ENCODE data around the gene FBXL16.

The FBXL16 gene

GRCh38 chr16:726438-727290 is 21.1 kb upstream of the FBXL16 start, which contains the start of the genes CCDC78 and HAGHL:
TSS of gene CCDC78 (minus strand) at chr16:726443. CDS start at chr16:726367, 76 bp downstream.
TSS of gene HAGHL (plus strand) at chr16:727106. CDS start at chr16:727510, 404 bp downstream.
- Histone ChIP-seq H3K27me3 (ENCODE audit: insufficient read depth, poor library complexity, severe bottlenecking) (no peaks in the 10 kb centered on the region), H3K27ac (replicated peaks) (peak within 1 kb of the TSS; percentile 65), H3K4me3 (replicated peaks; ENCODE audit: insufficient read depth, low read length) (peak within 1 kb of the TSS; percentile 66)
- TF ChIP-seq, protein P1, sequence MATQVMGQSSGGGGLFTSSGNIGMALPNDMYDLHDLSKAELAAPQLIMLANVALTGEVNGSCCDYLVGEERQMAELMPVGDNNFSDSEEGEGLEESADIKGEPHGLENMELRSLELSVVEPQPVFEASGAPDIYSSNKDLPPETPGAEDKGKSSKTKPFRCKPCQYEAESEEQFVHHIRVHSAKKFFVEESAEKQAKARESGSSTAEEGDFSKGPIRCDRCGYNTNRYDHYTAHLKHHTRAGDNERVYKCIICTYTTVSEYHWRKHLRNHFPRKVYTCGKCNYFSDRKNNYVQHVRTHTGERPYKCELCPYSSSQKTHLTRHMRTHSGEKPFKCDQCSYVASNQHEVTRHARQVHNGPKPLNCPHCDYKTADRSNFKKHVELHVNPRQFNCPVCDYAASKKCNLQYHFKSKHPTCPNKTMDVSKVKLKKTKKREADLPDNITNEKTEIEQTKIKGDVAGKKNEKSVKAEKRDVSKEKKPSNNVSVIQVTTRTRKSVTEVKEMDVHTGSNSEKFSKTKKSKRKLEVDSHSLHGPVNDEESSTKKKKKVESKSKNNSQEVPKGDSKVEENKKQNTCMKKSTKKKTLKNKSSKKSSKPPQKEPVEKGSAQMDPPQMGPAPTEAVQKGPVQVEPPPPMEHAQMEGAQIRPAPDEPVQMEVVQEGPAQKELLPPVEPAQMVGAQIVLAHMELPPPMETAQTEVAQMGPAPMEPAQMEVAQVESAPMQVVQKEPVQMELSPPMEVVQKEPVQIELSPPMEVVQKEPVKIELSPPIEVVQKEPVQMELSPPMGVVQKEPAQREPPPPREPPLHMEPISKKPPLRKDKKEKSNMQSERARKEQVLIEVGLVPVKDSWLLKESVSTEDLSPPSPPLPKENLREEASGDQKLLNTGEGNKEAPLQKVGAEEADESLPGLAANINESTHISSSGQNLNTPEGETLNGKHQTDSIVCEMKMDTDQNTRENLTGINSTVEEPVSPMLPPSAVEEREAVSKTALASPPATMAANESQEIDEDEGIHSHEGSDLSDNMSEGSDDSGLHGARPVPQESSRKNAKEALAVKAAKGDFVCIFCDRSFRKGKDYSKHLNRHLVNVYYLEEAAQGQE (IDR thresholded peaks at IDR 0.05; ENCODE audit: insufficient replicate concordance, low read depth) = no peak
- TF ChIP-seq, protein P2, sequence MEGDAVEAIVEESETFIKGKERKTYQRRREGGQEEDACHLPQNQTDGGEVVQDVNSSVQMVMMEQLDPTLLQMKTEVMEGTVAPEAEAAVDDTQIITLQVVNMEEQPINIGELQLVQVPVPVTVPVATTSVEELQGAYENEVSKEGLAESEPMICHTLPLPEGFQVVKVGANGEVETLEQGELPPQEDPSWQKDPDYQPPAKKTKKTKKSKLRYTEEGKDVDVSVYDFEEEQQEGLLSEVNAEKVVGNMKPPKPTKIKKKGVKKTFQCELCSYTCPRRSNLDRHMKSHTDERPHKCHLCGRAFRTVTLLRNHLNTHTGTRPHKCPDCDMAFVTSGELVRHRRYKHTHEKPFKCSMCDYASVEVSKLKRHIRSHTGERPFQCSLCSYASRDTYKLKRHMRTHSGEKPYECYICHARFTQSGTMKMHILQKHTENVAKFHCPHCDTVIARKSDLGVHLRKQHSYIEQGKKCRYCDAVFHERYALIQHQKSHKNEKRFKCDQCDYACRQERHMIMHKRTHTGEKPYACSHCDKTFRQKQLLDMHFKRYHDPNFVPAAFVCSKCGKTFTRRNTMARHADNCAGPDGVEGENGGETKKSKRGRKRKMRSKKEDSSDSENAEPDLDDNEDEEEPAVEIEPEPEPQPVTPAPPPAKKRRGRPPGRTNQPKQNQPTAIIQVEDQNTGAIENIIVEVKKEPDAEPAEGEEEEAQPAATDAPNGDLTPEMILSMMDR (IDR thresholded peaks at IDR 0.05; ENCODE audit: insufficient read depth, low read length) = no peak
- TF ChIP-seq POLR2AphosphoS5 (IDR thresholded peaks at IDR 0.05; ENCODE audit: low read depth) (no peak; the same call in 1 of the 2 replicates), GABPA (IDR thresholded peaks at IDR 0.05; ENCODE audit: low read depth) (no peak), SPI1 (IDR thresholded peaks at IDR 0.05; ENCODE audit: borderline replicate concordance, low read depth) (no peak)
- DNase-seq (ENCODE audit: low read depth in 1 of 2, low spot score in 1 of 2) = peak; percentile 62 to 72

- Histone ChIP-seq H3K4me3 (replicated peaks; ENCODE audit: insufficient read depth, low read length) (no peak overlapping the region), H3K27me3 (ENCODE audit: insufficient read depth, poor library complexity, severe bottlenecking) (no peaks in the 10 kb centered on the region), H3K27ac (replicated peaks) (no peak overlapping the region)
- no peak for DNase-seq (ENCODE audit: low read depth in 1 of 2, low spot score in 1 of 2)
- TF ChIP-seq, protein P2 (IDR thresholded peaks at IDR 0.05; ENCODE audit: insufficient read depth, low read length) = no peak
- TF ChIP-seq GABPA (IDR thresholded peaks at IDR 0.05; ENCODE audit: low read depth) (no peak), POLR2AphosphoS5 (IDR thresholded peaks at IDR 0.05; ENCODE audit: low read depth) (no peak), SPI1 (IDR thresholded peaks at IDR 0.05; ENCODE audit: borderline replicate concordance, low read depth) (no peak)
- TF ChIP-seq, protein P1 (IDR thresholded peaks at IDR 0.05; ENCODE audit: insufficient replicate concordance, low read depth) = no peak
These were observed 20.5 kb upstream of the FBXL16 start for GRCh38 chr16:726188-726437.

DNA sequence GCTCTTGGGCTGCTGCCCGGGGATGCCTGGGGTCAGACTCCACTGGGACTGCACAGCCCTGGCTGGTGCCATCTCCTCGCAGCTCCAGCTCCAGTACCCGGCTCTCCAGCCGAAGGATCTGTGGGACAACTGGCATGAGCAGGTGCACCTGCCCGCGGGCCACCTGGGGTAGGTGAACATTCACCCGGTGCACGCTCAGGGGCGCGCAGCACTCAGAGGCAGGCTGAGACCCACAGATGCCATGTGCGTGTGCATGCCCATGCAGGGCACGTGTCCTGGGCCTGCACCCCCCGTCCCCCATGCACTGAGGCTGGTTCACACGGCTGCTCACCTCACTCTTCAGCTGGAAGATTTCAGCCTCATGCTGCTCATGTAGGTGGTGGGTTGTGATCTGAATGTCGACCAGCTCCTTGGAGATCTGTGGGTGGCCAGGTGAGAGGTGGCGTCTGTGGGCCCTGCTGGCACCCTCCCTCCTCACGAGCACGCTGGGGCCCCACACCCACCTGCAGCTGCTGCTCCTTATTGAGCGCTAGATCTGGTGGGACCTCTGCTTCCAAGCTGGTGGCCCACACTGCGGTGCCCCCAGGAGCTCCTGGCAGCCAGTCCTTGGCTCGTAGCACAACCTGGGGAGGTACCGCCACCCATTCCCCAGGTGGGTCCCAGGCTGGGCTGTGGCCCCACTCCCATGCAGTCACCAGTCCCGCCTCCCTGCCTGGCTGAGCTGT is 20.0 kb upstream of the FBXL16 start:
- DNase-seq (ENCODE audit: low read depth in 1 of 2, low spot score in 1 of 2) = no peak
- TF ChIP-seq, protein P2 (IDR thresholded peaks at IDR 0.05; ENCODE audit: insufficient read depth, low read length) = no peak
- TF ChIP-seq POLR2AphosphoS5 (IDR thresholded peaks at IDR 0.05; ENCODE audit: low read depth) = peak; percentile 51; the same call in 1 of the 2 replicates
- Histone ChIP-seq H3K27ac (replicated peaks) (no peak overlapping the region), H3K27me3 (ENCODE audit: insufficient read depth, poor library complexity, severe bottlenecking) (no peaks in the 10 kb centered on the region), H3K4me3 (replicated peaks; ENCODE audit: insufficient read depth, low read length) (no peak overlapping the region)

All from HL-60 (cell line).